Thyroid gland (tissue), 4 donors: Measurements from ENCODE around the gene PLEKHA8. TPM values are rescaled to one million over a fixed set of nuclear protein-coding genes. Genes with fewer than 3 reads are reported as not detected.

Source experiments
- DNase-seq, 2 donors: peaks; one replicate each; pipeline ENCODE4 v3.0.0-alpha.2; 2019
- H3K27ac ChIP-seq, 3 donors: fragments of 200-600 bp; sonication (generic); 1 replicate in 2 of 3; 2 replicates in 1 of 3; pipeline ENCODE4 v1.5.1; 2016 to 2019; ENCODE audit warnings: mild to moderate bottlenecking in 1 of 3, moderate library complexity in 1 of 3
- H3K27me3 ChIP-seq: fragments of 200-600 bp; sonication (generic); one replicate; pipeline ENCODE4 v1.5.1; 2019
- H3K36me3 ChIP-seq, 2 donors: fragments of 200-600 bp; sonication (generic); one replicate each; pipeline ENCODE4 v1.5.1; 2016 to 2019
- H3K4me1 ChIP-seq, 2 donors: fragments of 200-600 bp; sonication (generic); one replicate each; pipeline ENCODE4 v1.5.1; 2017 to 2019
- H3K4me3 ChIP-seq, 3 donors: fragments of 200-600 bp; sonication (generic); replicated peaks in 1 of 3; 1 replicate in 2 of 3; 2 replicates in 1 of 3; pipeline ENCODE4 v1.5.1; 2016; ENCODE audit warnings: mild to moderate bottlenecking in 1 of 3
- H3K9me3 ChIP-seq: fragments of 200-600 bp; sonication (generic); one replicate; pipeline ENCODE4 v1.5.1; 2017
- CTCF ChIP-seq, 6 experiments: fragments of 200-600 bp in 3 of 6; fragments of 450-650 bp in 3 of 6; sonication (generic) in 3 of 6; IDR thresholded peaks; one replicate each; pipeline ENCODE4 v1.5.1; 2016 to 2019; ENCODE audit warnings: antibody characterized with exemption in 6 of 6, mild to moderate bottlenecking in 2 of 6, inconsistent platforms in 1 of 6, moderate library complexity in 1 of 6
- POLR2A ChIP-seq, 2 donors: fragments of 450-650 bp; IDR thresholded peaks; one replicate each; pipeline ENCODE4 v1.6.1; 2017; ENCODE audit warnings: antibody characterized with exemption in 2 of 2, mild to moderate bottlenecking in 2 of 2, moderate library complexity in 1 of 2
- WGBS, 2 donors: methylation state at CpG; one replicate each; pipeline ENCODE4 v1.1.5; 2017; 5-methylcytosine and 5-hydroxymethylcytosine counted together
- intact Hi-C: fragments of 100-400 bp; cut with DNase I; formaldehyde crosslinking; loops from one replicate; pipeline ENCODE4 v1.15.1; 2023
- total RNA-seq, 4 donors: library from RNA; depleted of rRNA; stranded (reverse); fragments of >200 nt; gene quantifications; one replicate each; pipeline ENCODE4 v1.2.3, GENCODE V29; 2016

The PLEKHA8 gene
- total RNA-seq, 4 donors from 2014 or later: 7.1 to 13.3 (median 8.8) TPM

GRCh38 chr7:30034501-30034900 lies 6.3 kb downstream of the PLEKHA8 start:
- TF ChIP-seq POLR2A (IDR thresholded peaks at IDR 0.05) (no peak), CTCF (IDR thresholded peaks at IDR 0.05) (no peak)
- H3K9me3 ChIP-seq: no peaks in the 10 kb centered on the region
- no peaks in the 10 kb centered on the region for H3K36me3 ChIP-seq
- no peak overlapping the region for H3K27ac ChIP-seq
- no peak overlapping the region for H3K4me3 ChIP-seq
- DNase-seq: no peak
- peaks cover 7 to 18% of the 10 kb centered on the region in 2 donors for H3K4me1 ChIP-seq
- intact Hi-C loops: no loop called here
- WGBS, 2 donors: 92 to 94% methylated on average over 3 of the region's 3 CpGs
- H3K27me3 ChIP-seq: no peaks in the 10 kb centered on the region

GRCh38 chr7:30036220-30036619 lies 8.0 kb downstream of the PLEKHA8 start:
- no peak for DNase-seq
- H3K9me3 ChIP-seq: no peaks in the 10 kb centered on the region
- H3K27me3 ChIP-seq: no peaks in the 10 kb centered on the region
- H3K4me1 ChIP-seq: peaks cover 3 to 14% of the 10 kb centered on the region in 2 donors
- no peak overlapping the region for H3K27ac ChIP-seq
- H3K36me3 ChIP-seq: no peaks in the 10 kb centered on the region
- TF ChIP-seq CTCF (IDR thresholded peaks at IDR 0.05) (no peak), POLR2A (IDR thresholded peaks at IDR 0.05) (no peak)
- WGBS, 2 donors: 89 to 96% methylated on average over 2 of the region's 2 CpGs
- no peak overlapping the region for H3K4me3 ChIP-seq
- intact Hi-C loops: no loop called here

GRCh38 chr7:30038196-30038980 lies 10.2 kb downstream of the PLEKHA8 start:
- H3K27me3 ChIP-seq: no peaks in the 10 kb centered on the region
- H3K27ac ChIP-seq: no peak overlapping the region
- H3K4me3 ChIP-seq: no peak overlapping the region
- intact Hi-C loops: no loop called here
- no peaks in the 10 kb centered on the region for H3K9me3 ChIP-seq
- H3K36me3 ChIP-seq: no peaks in the 10 kb centered on the region
- no peak for DNase-seq
- TF ChIP-seq CTCF (IDR thresholded peaks at IDR 0.05) (no peak), POLR2A (IDR thresholded peaks at IDR 0.05) (no peak)
- peaks cover 3 to 6% of the 10 kb centered on the region in 2 donors for H3K4me1 ChIP-seq
- 81 to 87% methylated on average over 3 of the region's 3 CpGs for WGBS, 2 donors

- TF ChIP-seq POLR2A (IDR thresholded peaks at IDR 0.05) (no peak), CTCF (IDR thresholded peaks at IDR 0.05) (no peak)
- no peaks in the 10 kb centered on the region for H3K9me3 ChIP-seq
- peaks cover 3 to 6% of the 10 kb centered on the region in 2 donors for H3K4me1 ChIP-seq
- no peak overlapping the region for H3K27ac ChIP-seq
- no peaks in the 10 kb centered on the region for H3K27me3 ChIP-seq
- intact Hi-C loops: no loop called here
- H3K4me3 ChIP-seq: no peak overlapping the region
- DNase-seq: no peak
- H3K36me3 ChIP-seq: peaks cover 0 to under 1% of the 10 kb centered on the region in 2 donors
Observed at GRCh38 chr7:30040938-30041337, 12.7 kb downstream of the PLEKHA8 start.

GRCh38 chr7:30041526-30042269 lies 13.5 kb downstream of the PLEKHA8 start:
- no peak overlapping the region for H3K4me3 ChIP-seq
- WGBS, 2 donors: 87 to 91% methylated on average over 4 of the region's 4 CpGs
- no peaks in the 10 kb centered on the region for H3K27me3 ChIP-seq
- H3K36me3 ChIP-seq: peaks cover 4 to 7% of the 10 kb centered on the region in 2 donors
- no peak overlapping the region for H3K27ac ChIP-seq
- intact Hi-C loops: no loop called here
- DNase-seq: no peak
- H3K9me3 ChIP-seq: no peaks in the 10 kb centered on the region
- no peak for TF ChIP-seq CTCF (IDR thresholded peaks at IDR 0.05)
- no peak for TF ChIP-seq POLR2A (IDR thresholded peaks at IDR 0.05)
- peaks cover 3 to 6% of the 10 kb centered on the region in 2 donors for H3K4me1 ChIP-seq
